Measurements from ENCODE around the gene GTF2H1.

The GTF2H1 gene

GRCh38 chr11:18390088-18390487 lies 67.7 kb downstream of the GTF2H1 start:
- TF ChIP-seq, protein P1, sequence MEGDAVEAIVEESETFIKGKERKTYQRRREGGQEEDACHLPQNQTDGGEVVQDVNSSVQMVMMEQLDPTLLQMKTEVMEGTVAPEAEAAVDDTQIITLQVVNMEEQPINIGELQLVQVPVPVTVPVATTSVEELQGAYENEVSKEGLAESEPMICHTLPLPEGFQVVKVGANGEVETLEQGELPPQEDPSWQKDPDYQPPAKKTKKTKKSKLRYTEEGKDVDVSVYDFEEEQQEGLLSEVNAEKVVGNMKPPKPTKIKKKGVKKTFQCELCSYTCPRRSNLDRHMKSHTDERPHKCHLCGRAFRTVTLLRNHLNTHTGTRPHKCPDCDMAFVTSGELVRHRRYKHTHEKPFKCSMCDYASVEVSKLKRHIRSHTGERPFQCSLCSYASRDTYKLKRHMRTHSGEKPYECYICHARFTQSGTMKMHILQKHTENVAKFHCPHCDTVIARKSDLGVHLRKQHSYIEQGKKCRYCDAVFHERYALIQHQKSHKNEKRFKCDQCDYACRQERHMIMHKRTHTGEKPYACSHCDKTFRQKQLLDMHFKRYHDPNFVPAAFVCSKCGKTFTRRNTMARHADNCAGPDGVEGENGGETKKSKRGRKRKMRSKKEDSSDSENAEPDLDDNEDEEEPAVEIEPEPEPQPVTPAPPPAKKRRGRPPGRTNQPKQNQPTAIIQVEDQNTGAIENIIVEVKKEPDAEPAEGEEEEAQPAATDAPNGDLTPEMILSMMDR (IDR thresholded peaks at IDR 0.05; ENCODE audit: insufficient read depth, low read depth, low read length, missing control alignments) = no peak
- no peak for DNase-seq (ENCODE audit: low read depth)
- no peak overlapping the region for H3K4me3 ChIP-seq (ENCODE audit: low read length)

- TF ChIP-seq, protein P1 (IDR thresholded peaks at IDR 0.05; ENCODE audit: insufficient read depth, low read depth, low read length, missing control alignments) = no peak
- no peak overlapping the region for H3K4me3 ChIP-seq (ENCODE audit: low read length)
- DNase-seq (ENCODE audit: low read depth) = peak; percentile 54
These were observed 70.3 kb downstream of the GTF2H1 start for GRCh38 chr11:18392434-18393321.

GRCh38 chr11:18393581-18394274 lies 71.4 kb downstream of the GTF2H1 start:
- TF ChIP-seq, protein P1 (IDR thresholded peaks at IDR 0.05; ENCODE audit: insufficient read depth, low read depth, low read length, missing control alignments) = no peak
- peak overlapping the region; percentile 99 for H3K4me3 ChIP-seq (ENCODE audit: low read length)
- no peak for DNase-seq (ENCODE audit: low read depth)

DNA sequence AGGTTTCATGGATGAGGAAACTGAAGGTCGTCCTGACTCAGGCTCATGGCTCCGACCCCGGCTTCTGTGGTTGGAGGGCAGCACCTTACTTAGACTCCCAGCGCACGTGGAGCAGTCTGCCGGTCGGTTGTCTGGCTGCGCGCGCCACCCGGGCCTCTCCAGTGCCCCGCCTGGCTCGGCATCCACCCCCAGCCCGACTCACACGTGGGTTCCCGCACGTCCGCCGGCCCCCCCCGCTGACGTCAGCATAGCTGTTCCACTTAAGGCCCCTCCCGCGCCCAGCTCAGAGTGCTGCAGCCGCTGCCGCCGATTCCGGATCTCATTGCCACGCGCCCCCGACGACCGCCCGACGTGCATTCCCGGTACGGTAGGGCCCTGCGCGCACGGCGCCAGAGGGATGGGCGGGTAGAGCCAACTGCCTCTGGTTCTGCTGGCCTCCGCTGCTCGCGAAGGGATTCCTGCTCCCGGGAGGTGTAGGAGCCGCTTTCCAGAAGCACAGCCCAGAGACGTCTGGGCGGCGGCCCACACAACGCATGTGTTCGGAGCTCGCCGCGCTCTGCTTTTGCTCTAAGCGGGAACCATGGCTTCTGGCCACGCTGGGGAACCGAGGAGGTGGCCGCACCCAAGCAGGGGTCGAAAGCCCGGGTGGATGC lies 72.0 kb downstream of the GTF2H1 start, which contains the start of gene LDHA:
Gene LDHA (plus strand): TSS at position 289 of the 653 bp plus-strand sequence. CDS start 2,280 bp downstream, outside the sequence.
- peak; percentile 98 for DNase-seq (ENCODE audit: low read depth)
- TF ChIP-seq, protein P1 (IDR thresholded peaks at IDR 0.05; ENCODE audit: insufficient read depth, low read depth, low read length, missing control alignments) = no peak
- peak within 1 kb of the TSS; percentile 99 for H3K4me3 ChIP-seq (ENCODE audit: low read length)

DNA sequence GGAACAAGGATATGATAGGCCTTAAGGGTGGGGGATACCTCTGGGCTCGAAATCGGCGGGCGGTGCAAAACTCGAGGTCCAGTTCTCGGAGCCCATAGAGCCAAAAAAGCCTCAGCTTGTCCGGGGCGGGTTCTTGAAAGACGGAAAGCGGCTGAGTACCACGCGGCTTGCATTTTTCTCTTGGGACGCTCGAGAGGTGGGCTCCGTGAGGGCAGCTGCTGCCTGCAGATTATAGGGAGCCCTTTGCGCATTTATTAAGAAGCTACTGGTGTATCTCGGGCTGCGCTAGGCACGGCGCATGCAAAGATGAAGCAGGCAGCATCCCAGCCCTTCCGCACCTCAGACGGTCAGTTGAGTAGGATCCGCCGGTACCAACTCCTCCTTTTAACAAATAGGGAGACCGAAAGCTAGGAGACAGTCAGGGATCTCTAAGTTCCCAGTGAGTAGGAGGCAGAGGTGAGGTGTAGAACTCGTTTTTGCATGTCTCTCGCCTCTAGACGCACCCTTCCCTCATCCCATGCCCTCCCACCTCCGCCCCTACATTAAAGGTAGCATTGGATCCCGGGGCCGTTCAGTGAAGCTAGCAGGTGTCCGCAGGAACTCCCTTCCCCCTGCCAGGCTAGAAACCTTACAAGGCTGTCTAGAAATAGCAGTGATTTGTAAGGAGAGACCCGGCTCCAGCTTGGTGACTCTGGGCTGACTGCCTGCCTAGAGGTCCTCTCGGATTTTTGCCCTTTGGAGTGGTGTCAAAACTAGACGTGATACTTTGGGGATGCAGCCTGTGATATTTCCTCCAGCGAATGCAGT lies 72.8 kb downstream of the GTF2H1 start:
- H3K4me3 ChIP-seq (ENCODE audit: low read length) = peak overlapping the region; percentile 99
- TF ChIP-seq, protein P1 (IDR thresholded peaks at IDR 0.05; ENCODE audit: insufficient read depth, low read depth, low read length, missing control alignments) = no peak
- DNase-seq (ENCODE audit: low read depth) = no peak

All from epithelial cell of esophagus (primary cell).